ENCODE results near the gene AZI2.

GRCh38 chr3:28326458-28326926 lies 22.1 kb downstream of the AZI2 start:
- TF ChIP-seq CTCF (IDR thresholded peaks at IDR 0.05) (no peak), POLR2A (IDR thresholded peaks at IDR 0.05) (no peak)
